ENCODE measurements around the gene EIF2B4.

Gene EIF2B4

DNA sequence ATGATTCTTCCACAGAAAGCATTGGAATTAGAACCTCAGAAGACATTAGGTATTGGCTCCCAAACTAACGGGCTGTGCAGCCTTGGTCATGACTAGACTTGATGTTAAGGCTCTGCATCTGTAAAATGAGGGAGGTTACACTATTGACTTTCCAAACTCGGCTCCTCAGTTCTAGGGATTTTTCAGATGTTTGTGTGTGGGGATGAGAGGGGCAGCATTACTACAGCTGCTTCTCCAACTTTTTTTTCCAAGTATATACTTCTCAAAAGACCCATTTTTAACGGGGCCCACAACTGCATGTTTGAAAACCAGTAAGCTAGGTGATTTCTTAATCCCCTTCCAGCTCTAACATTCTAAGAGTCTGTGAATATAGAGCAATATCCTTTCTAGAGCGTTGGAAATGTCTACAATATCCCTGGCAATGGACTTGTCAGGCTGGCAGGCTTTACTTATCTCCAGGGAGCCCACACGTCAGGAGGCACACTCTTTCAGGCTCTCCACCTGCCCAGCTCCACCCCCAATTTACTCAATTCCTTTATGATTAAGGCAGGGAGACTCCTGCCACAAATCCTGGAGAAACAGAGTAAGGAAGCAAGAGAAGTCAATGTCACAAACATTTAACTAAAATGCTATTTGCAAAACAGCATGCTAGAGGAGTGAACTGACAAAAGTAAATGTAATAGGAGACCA is 46.4 kb downstream of the EIF2B4 start:
- Histone ChIP-seq H4K8ac (ENCODE audit: low read length) (peak overlapping the region; percentile 97), H3K4me1 (ENCODE audit: control insufficient read depth, insufficient read depth, low read depth, low read length) (peaks cover 13% of the 10 kb centered on the region), H2BK5ac (ENCODE audit: low read depth, low read length, poor library complexity, severe bottlenecking) (no peak overlapping the region), H3K4ac (ENCODE audit: low read depth in 1 of 2, low read length in 2 of 2) (peak overlapping the region; percentile 83 to 87), H3K27me3 (ENCODE audit: control insufficient read depth in 1 of 2, insufficient read depth in 1 of 2, low read length in 2 of 2) (no peaks in the 10 kb centered on the region), H2BK12ac (ENCODE audit: low read length in 2 of 2) (no peak overlapping the region), H3K9ac (ENCODE audit: low read length) (peak overlapping the region; percentile 99), H2AK5ac (ENCODE audit: low read length, severe bottlenecking) (peak overlapping the region; percentile 62), H2BK15ac (ENCODE audit: low read depth, poor library complexity, severe bottlenecking) (no peak overlapping the region), H3K79me1 (replicated peaks; ENCODE audit: low read length, poor library complexity, severe bottlenecking) (peaks cover 11% of the 10 kb centered on the region), H2AFZ (ENCODE audit: low read depth, low read length) (no peak overlapping the region), H3K18ac (ENCODE audit: low read depth in 1 of 2, low read length in 2 of 2) (peak overlapping the region; percentile 90 to 95), H4K91ac (ENCODE audit: low read length) (no peak overlapping the region), H3K27ac (ENCODE audit: low read length, poor library complexity, severe bottlenecking) (peak overlapping the region; percentile 94), H3K23ac (ENCODE audit: low read length in 2 of 2) (no peak overlapping the region), H3K4me2 (ENCODE audit: low read length, poor library complexity, severe bottlenecking) (peak overlapping the region; percentile 96), H3K4me3 (ENCODE audit: insufficient read depth in 1 of 2, low read depth in 1 of 2, low read length in 2 of 2) (peak overlapping the region in 1 of 2 experiments; percentile 91), H3K36me3 (ENCODE audit: control insufficient read depth in 1 of 2, insufficient read depth in 2 of 2, low read depth in 1 of 2, low read length in 2 of 2) (peaks cover 17 to 31% of the 10 kb centered on the region in 2 experiments), H2BK120ac (ENCODE audit: low read depth, low read length) (no peak overlapping the region), H3K14ac (ENCODE audit: low read length in 2 of 2) (no peak overlapping the region), H3K9me3 (ENCODE audit: control insufficient read depth, low read length) (no peaks in the 10 kb centered on the region)
- DNase-seq: no peak
- 26% methylated on average over 5 of the region's 5 CpGs for WGBS

GRCh38 chr2:27322766-27323595 is 47.2 kb downstream of the EIF2B4 start, which contains the start of gene MPV17:
MPV17 (minus strand) TSS chr2:27323097; CDS start chr2:27322517, 580 bp downstream.
- peak; percentile 94 for DNase-seq

GRCh38 chr2:27322301-27322765 is 47.8 kb downstream of the EIF2B4 start:
- peak overlapping the region; percentile 79 to 81 for H3K18ac ChIP-seq (ENCODE audit: low read depth in 1 of 2, low read length in 2 of 2)
- H2BK120ac ChIP-seq (ENCODE audit: low read depth, low read length): peak overlapping the region; percentile 1
- H3K79me1 ChIP-seq (replicated peaks; ENCODE audit: low read length, poor library complexity, severe bottlenecking): peaks cover 14% of the 10 kb centered on the region
- peak; percentile 40 for DNase-seq
- peak overlapping the region; percentile 99 for H3K9ac ChIP-seq (ENCODE audit: low read length)
- H2AK5ac ChIP-seq (ENCODE audit: low read length, severe bottlenecking): peak overlapping the region; percentile 88
- H2BK12ac ChIP-seq (ENCODE audit: low read length in 2 of 2): peak overlapping the region in 1 of 2 experiments; percentile 76
- peak overlapping the region; percentile 96 for H3K4me2 ChIP-seq (ENCODE audit: low read length, poor library complexity, severe bottlenecking)
- H3K23ac ChIP-seq (ENCODE audit: low read length in 2 of 2): peak overlapping the region in 1 of 2 experiments; percentile 16
- peak overlapping the region; percentile 73 for H4K91ac ChIP-seq (ENCODE audit: low read length)
- peak overlapping the region; percentile 62 for H2BK5ac ChIP-seq (ENCODE audit: low read depth, low read length, poor library complexity, severe bottlenecking)
- peak overlapping the region; percentile 70 for H2AFZ ChIP-seq (ENCODE audit: low read depth, low read length)
- no peaks in the 10 kb centered on the region for H3K27me3 ChIP-seq (ENCODE audit: control insufficient read depth in 1 of 2, insufficient read depth in 1 of 2, low read length in 2 of 2)
- H3K4me3 ChIP-seq (ENCODE audit: insufficient read depth in 1 of 2, low read depth in 1 of 2, low read length in 2 of 2): peak overlapping the region; percentile 73 to 91
- H2BK15ac ChIP-seq (ENCODE audit: low read depth, poor library complexity, severe bottlenecking): peak overlapping the region; percentile 70
- peak overlapping the region; percentile 90 for H4K8ac ChIP-seq (ENCODE audit: low read length)
- peak overlapping the region; percentile 80 to 89 for H3K4ac ChIP-seq (ENCODE audit: low read depth in 1 of 2, low read length in 2 of 2)
- peaks cover 13% of the 10 kb centered on the region for H3K4me1 ChIP-seq (ENCODE audit: control insufficient read depth, insufficient read depth, low read depth, low read length)
- H3K14ac ChIP-seq (ENCODE audit: low read length in 2 of 2): peak overlapping the region in 1 of 2 experiments; percentile 75
- H3K9me3 ChIP-seq (ENCODE audit: control insufficient read depth, low read length): no peaks in the 10 kb centered on the region
- WGBS: 6% methylated on average over 9 of the region's 10 CpGs
- peaks cover 18 to 25% of the 10 kb centered on the region in 2 experiments for H3K36me3 ChIP-seq (ENCODE audit: control insufficient read depth in 1 of 2, insufficient read depth in 2 of 2, low read depth in 1 of 2, low read length in 2 of 2)
- peak overlapping the region; percentile 76 for H3K27ac ChIP-seq (ENCODE audit: low read length, poor library complexity, severe bottlenecking)

More at GRCh38 chr2:27322766-27323595, 47.2 kb downstream of the EIF2B4 start, which contains the start of gene MPV17:
- H4K91ac ChIP-seq (ENCODE audit: low read length): peak within 1 kb of the TSS; percentile 97
- peak within 1 kb of the TSS; percentile 96 for H3K4me2 ChIP-seq (ENCODE audit: low read length, poor library complexity, severe bottlenecking)
- peak within 1 kb of the TSS in 1 of 2 experiments; percentile 76 for H2BK12ac ChIP-seq (ENCODE audit: low read length in 2 of 2)
- H2BK15ac ChIP-seq (ENCODE audit: low read depth, poor library complexity, severe bottlenecking): peak within 1 kb of the TSS; percentile 70
- WGBS: 4% methylated on average over 31 of the region's 39 CpGs
- peaks cover 13% of the 10 kb centered on the region for H3K4me1 ChIP-seq (ENCODE audit: control insufficient read depth, insufficient read depth, low read depth, low read length)
- peak within 1 kb of the TSS; percentile 86 for H2BK5ac ChIP-seq (ENCODE audit: low read depth, low read length, poor library complexity, severe bottlenecking)
- peak within 1 kb of the TSS; percentile 90 to 95 for H3K18ac ChIP-seq (ENCODE audit: low read depth in 1 of 2, low read length in 2 of 2)
- peak within 1 kb of the TSS; percentile 99 for H3K9ac ChIP-seq (ENCODE audit: low read length)
- peak within 1 kb of the TSS in 1 of 2 experiments; percentile 75 for H3K23ac ChIP-seq (ENCODE audit: low read length in 2 of 2)
- H2AFZ ChIP-seq (ENCODE audit: low read depth, low read length): peak within 1 kb of the TSS; percentile 72
- H3K27ac ChIP-seq (ENCODE audit: low read length, poor library complexity, severe bottlenecking): peak within 1 kb of the TSS; percentile 94
- H3K36me3 ChIP-seq (ENCODE audit: control insufficient read depth in 1 of 2, insufficient read depth in 2 of 2, low read depth in 1 of 2, low read length in 2 of 2): peaks cover 17 to 23% of the 10 kb centered on the region in 2 experiments
- peak within 1 kb of the TSS; percentile 97 for H4K8ac ChIP-seq (ENCODE audit: low read length)
- peak within 1 kb of the TSS; percentile 73 for H2BK120ac ChIP-seq (ENCODE audit: low read depth, low read length)
- no peaks in the 10 kb centered on the region for H3K27me3 ChIP-seq (ENCODE audit: control insufficient read depth in 1 of 2, insufficient read depth in 1 of 2, low read length in 2 of 2)
- peak within 1 kb of the TSS in 1 of 2 experiments; percentile 75 for H3K14ac ChIP-seq (ENCODE audit: low read length in 2 of 2)
- peaks cover 11% of the 10 kb centered on the region for H3K79me1 ChIP-seq (replicated peaks; ENCODE audit: low read length, poor library complexity, severe bottlenecking)
- peak within 1 kb of the TSS; percentile 88 for H2AK5ac ChIP-seq (ENCODE audit: low read length, severe bottlenecking)
- peak within 1 kb of the TSS; percentile 87 to 89 for H3K4ac ChIP-seq (ENCODE audit: low read depth in 1 of 2, low read length in 2 of 2)
- H3K9me3 ChIP-seq (ENCODE audit: control insufficient read depth, low read length): no peaks in the 10 kb centered on the region
- H3K4me3 ChIP-seq (ENCODE audit: insufficient read depth in 1 of 2, low read depth in 1 of 2, low read length in 2 of 2): peak within 1 kb of the TSS; percentile 73 to 91
